HG03457 (cell line): ENCODE measurements around the gene SS18L1.

Source experiments
- ATAC-seq: cut with Tn5 transposase; IDR thresholded peaks from one replicate; pipeline ENCODE4 v1.9.1; 2021; ENCODE audit warnings: moderate number of reproducible peaks; ENCODE audit not compliant: unreplicated experiment

The SS18L1 gene

GRCh38 chr20:62222972-62223371 is 79.4 kb downstream of the SS18L1 start:
- no peak for ATAC-seq

- ATAC-seq, result no peak
These were observed 80.0 kb downstream of the SS18L1 start for GRCh38 chr20:62223571-62223970.

DNA sequence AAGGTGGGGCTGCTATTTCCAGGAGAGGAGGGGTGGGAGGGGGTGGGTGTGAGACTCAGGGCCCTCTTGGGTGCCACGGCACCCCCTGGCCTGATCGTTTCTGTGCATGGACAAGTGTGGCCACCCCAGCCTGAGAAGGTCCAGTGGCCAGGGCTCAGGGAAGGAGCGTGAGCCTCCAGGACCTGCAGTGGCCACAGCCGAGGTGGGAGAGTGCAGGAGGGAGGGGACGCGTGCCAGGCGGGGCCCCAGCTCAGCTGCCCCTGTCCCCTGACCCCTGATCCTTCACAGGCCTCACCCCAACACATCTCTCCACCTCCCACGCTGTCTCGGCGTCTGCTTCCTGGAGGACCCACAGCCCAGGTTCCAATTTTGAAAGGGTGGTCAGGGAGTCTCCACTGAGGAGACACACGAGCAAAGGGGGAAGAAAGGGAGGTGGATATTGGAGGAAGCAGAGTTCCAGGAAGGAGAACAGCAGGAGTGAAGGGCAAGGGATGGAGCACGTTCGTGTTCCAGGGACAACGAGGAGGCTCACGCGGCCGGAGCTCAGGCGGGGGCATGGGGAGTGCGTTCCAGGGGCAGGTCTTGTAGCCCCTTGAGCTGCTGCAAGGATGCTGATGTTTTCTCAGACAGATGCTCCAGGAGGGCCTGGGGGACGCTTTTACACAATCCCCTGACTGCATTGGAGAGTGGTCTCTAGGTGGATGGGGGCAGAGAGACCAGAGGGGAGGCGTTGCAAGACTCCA is 80.7 kb downstream of the SS18L1 start:
- no peak for ATAC-seq

- no peak for ATAC-seq
These were observed 81.5 kb downstream of the SS18L1 start for GRCh38 chr20:62225026-62225425.

GRCh38 chr20:62225820-62226635 is 82.5 kb downstream of the SS18L1 start:
- ATAC-seq, result no peak

DNA sequence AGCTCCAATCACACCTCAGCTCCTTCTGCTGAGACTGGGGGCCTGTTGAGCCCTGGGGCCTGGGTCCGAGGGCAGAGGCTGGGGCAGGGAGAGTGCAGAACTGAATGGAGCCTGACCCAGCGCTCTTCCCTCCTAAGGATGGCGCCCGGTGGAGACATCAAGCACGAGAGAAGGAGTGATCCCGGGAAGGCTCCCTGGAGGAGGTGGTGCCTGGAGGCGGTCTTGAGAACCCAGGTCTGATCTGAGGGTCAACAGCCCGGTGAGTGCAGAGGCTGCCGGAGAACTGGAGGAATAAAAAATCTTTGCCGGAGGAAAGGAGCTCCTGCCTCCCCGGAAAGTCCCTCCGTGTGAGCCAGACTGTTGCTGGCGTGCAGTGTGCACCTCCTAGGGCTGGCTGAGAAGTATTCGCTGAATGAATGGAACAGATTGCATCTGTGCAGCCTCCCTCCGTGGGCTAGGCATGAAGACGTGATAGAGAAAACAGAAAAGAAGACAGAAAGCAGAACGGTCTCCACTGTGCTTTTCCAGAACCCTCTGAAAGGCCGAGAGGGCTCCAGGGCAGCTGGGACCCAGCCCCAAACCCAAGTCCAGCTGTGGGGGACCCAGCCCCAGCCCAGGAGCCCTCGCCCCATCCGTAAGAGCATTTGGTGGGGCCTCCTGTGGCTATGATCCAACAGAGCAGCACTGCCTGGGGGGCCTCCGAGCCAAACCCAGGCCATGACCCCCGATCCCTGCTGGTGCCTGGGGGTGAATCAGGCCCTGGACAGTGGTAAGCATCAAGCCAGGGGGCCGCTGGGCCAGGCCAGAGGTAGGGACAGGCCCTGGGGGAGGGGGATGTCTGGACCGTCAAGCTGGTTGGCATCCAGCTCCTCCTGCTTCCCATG is 83.4 kb downstream of the SS18L1 start:
- ATAC-seq, result no peak

DNA sequence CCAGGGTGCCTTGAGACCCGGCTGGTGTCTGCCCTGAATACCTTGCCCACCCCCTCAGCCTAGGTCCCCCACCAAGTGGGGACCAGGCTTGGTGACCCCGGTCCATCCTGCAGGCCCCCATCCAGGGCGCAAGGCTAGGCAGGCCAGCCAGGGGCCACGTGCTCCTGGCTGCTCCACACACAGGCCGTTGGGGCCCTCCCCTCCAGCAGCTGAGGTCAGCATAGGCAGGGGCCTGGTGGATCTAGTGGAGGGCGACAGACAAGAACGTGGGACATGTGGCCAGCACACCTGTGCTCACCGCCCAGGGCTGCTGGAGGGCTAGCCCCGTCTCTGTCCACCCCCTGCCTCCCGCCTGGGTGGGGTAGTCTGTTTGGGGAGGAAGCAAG is 84.0 kb downstream of the SS18L1 start:
- ATAC-seq, result no peak

GRCh38 chr20:62227977-62228958 is 84.7 kb downstream of the SS18L1 start:
- ATAC-seq, result no peak

GRCh38 chr20:62228982-62229545 is 85.5 kb downstream of the SS18L1 start:
- ATAC-seq, result no peak

DNA sequence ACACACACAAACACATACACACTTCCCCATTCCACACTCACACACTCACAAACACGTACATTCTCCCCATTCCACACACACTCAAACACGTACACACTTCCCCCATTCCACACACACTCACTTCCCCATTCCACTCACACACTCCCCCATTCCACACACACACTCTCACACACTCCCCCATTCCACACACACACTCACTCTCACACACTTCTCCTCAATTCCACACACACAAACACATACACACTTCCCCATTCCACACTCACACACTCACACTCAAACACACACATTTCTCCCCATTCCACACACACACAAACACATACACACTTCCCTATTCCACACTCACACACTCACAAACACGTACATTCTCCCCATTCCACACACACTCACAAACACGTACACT is 86.1 kb downstream of the SS18L1 start:
- ATAC-seq, result no peak

DNA sequence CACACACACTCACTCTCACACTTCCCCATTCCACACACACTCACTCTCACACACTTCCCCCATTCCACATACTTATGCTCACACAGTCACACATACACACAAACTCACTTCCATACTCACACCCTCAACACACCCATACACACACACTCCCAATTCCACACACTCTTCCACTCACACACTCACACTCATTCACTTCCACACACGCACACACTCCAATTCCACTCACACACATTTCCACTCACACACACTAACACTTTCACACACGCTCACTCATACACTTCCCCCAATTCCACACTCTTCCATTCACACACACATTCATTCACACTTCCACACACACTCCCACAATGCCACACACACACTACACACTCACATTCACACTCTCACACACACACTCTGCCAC is 86.7 kb downstream of the SS18L1 start:
- no peak for ATAC-seq

DNA sequence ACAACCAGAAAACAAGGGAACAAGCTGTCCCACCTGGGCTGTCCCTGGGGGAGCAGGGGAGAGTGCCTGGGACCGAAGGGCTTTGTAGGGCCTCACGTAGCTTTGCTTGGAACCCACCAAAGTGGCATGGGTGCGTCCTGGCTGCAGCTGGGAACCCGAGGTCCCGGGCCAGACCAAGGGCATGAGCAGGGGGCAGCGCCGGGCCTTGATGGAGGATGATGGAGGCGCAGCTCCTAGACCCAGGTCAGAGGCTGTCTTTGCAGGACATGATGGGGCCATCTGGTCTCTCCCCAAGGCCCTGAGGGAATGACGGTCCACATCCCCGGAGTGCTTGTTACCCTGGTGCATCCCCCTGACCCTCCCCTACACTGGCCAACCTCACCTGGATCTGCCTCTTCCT is 87.1 kb downstream of the SS18L1 start:
- ATAC-seq, result no peak

GRCh38 chr20:62231292-62231691 is 87.7 kb downstream of the SS18L1 start:
- ATAC-seq, result no peak
